HEK293T (cell line): ENCODE results near the gene CEP63.
"Not testable (repeated sequence)": the region's sequence is repeated elsewhere in the genome, so short reads cannot be mapped to it uniquely, and the experiment has no call there.

Source experiments
- ELF4 ChIP-seq: fragments of 450-650 bp; IDR thresholded peaks from 2 replicates; pipeline ENCODE4 v1.6.1; 2017; ENCODE audit warnings: antibody characterized with exemption
- HDGF ChIP-seq: fragments of 450-650 bp; IDR thresholded peaks from 2 replicates; pipeline ENCODE4 v1.6.1; 2017; ENCODE audit warnings: antibody characterized with exemption, borderline replicate concordance
- NFRKB ChIP-seq: fragments of 450-650 bp; IDR thresholded peaks from 2 replicates; pipeline ENCODE4 v1.6.1; 2016; ENCODE audit warnings: mild to moderate bottlenecking, moderate library complexity
- SP1 ChIP-seq: fragments of 450-650 bp; IDR thresholded peaks from 2 replicates; pipeline ENCODE4 v1.6.1; 2017
- SUZ12 ChIP-seq: fragments of 450-650 bp; IDR thresholded peaks from 2 replicates; pipeline ENCODE4 v1.6.1; 2016; ENCODE audit warnings: mild to moderate bottlenecking
- TARDBP ChIP-seq: fragments of 450-650 bp; IDR thresholded peaks from 2 replicates; pipeline ENCODE4 v1.6.1; 2016
- ZNF384 ChIP-seq: fragments of 450-650 bp; IDR thresholded peaks from 2 replicates; pipeline ENCODE4 v1.6.1; 2016

GRCh38 chr3:134544783-134545182, 58.9 kb downstream of the CEP63 start:
- not testable (repeated sequence) for TF ChIP-seq ELF4, TARDBP, SUZ12, NFRKB, SP1, HDGF, ZNF384
